SKM-1 (cell line): Measurements from ENCODE around the gene H6PD.
"Not testable (repeated sequence)": the region's sequence is repeated elsewhere in the genome, so short reads cannot be mapped to it uniquely, and the experiment has no call there.

Experiments
- DNase-seq: peaks from one replicate; lab custom pipeline; 2025; ENCODE audit not compliant: unreplicated experiment; lab: John Stamatoyannopoulos, UW

H6PD gene

GRCh38 chr1:9294910-9295636 is 60.5 kb downstream of the H6PD start:
- no peak for DNase-seq

GRCh38 chr1:9295884-9296283 is 61.3 kb downstream of the H6PD start:
- DNase-seq: no peak

- no peak for DNase-seq
Observed at GRCh38 chr1:9296850-9297249, 62.3 kb downstream of the H6PD start.

- DNase-seq: no peak
Observed at GRCh38 chr1:9297831-9298230, 63.3 kb downstream of the H6PD start.

- no peak for DNase-seq
Observed at GRCh38 chr1:9298282-9298681, 63.7 kb downstream of the H6PD start.

- DNase-seq: not testable (repeated sequence)
Observed at GRCh38 chr1:9299571-9300541, 65.3 kb downstream of the H6PD start.

GRCh38 chr1:9300573-9300972 is 66.0 kb downstream of the H6PD start:
- DNase-seq: no peak

- DNase-seq: no peak
Observed at GRCh38 chr1:9302745-9303524, 68.4 kb downstream of the H6PD start.

- no peak for DNase-seq
Observed at GRCh38 chr1:9303916-9304315, 69.3 kb downstream of the H6PD start.

GRCh38 chr1:9305216-9305615 is 70.6 kb downstream of the H6PD start:
- no peak for DNase-seq

GRCh38 chr1:9306006-9306405 is 71.4 kb downstream of the H6PD start:
- no peak for DNase-seq

- no peak for DNase-seq
Observed at GRCh38 chr1:9307303-9307702, 72.7 kb downstream of the H6PD start.

GRCh38 chr1:9308236-9308785 is 73.7 kb downstream of the H6PD start:
- DNase-seq: no peak

GRCh38 chr1:9309080-9309479 is 74.5 kb downstream of the H6PD start:
- DNase-seq: no peak

- DNase-seq: no peak
Observed at GRCh38 chr1:9309991-9310390, 75.4 kb downstream of the H6PD start.

- no peak for DNase-seq
Observed at GRCh38 chr1:9311029-9311428, 76.5 kb downstream of the H6PD start.

- no peak for DNase-seq
Observed at GRCh38 chr1:9311479-9311878, 76.9 kb downstream of the H6PD start.

- DNase-seq: no peak
Observed at GRCh38 chr1:9312168-9312720, 77.7 kb downstream of the H6PD start.

- DNase-seq: no peak
Observed at GRCh38 chr1:9313576-9313975, 79.0 kb downstream of the H6PD start.

GRCh38 chr1:9314111-9314510 is 79.5 kb downstream of the H6PD start:
- no peak for DNase-seq
